Measurements from ENCODE around the gene CLDN11. TPM values are rescaled to one million over a fixed set of nuclear protein-coding genes. Genes with fewer than 3 reads are reported as not detected.

Gene CLDN11
- total RNA-seq, 2 donors from 2014 or later: 9.0 to 15.8 TPM

- no peak for DNase-seq (ENCODE audit: low spot score)
- Histone ChIP-seq H3K27me3 (no peaks in the 10 kb centered on the region), H3K4me1 (no peaks in the 10 kb centered on the region), H3K27ac (no peak overlapping the region), H3K9me3 (no peaks in the 10 kb centered on the region), H3K4me3 (no peak overlapping the region), H3K36me3 (no peaks in the 10 kb centered on the region)
- TF ChIP-seq, protein P1, sequence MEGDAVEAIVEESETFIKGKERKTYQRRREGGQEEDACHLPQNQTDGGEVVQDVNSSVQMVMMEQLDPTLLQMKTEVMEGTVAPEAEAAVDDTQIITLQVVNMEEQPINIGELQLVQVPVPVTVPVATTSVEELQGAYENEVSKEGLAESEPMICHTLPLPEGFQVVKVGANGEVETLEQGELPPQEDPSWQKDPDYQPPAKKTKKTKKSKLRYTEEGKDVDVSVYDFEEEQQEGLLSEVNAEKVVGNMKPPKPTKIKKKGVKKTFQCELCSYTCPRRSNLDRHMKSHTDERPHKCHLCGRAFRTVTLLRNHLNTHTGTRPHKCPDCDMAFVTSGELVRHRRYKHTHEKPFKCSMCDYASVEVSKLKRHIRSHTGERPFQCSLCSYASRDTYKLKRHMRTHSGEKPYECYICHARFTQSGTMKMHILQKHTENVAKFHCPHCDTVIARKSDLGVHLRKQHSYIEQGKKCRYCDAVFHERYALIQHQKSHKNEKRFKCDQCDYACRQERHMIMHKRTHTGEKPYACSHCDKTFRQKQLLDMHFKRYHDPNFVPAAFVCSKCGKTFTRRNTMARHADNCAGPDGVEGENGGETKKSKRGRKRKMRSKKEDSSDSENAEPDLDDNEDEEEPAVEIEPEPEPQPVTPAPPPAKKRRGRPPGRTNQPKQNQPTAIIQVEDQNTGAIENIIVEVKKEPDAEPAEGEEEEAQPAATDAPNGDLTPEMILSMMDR (IDR thresholded peaks at IDR 0.05): no peak
These were observed 29.9 kb downstream of the CLDN11 start for GRCh38 chr3:170448584-170448983.

- TF ChIP-seq, protein P1 (IDR thresholded peaks at IDR 0.05): no peak
- no peak for DNase-seq (ENCODE audit: low spot score)
These were observed 31.4 kb downstream of the CLDN11 start for GRCh38 chr3:170450039-170450438.

DNA sequence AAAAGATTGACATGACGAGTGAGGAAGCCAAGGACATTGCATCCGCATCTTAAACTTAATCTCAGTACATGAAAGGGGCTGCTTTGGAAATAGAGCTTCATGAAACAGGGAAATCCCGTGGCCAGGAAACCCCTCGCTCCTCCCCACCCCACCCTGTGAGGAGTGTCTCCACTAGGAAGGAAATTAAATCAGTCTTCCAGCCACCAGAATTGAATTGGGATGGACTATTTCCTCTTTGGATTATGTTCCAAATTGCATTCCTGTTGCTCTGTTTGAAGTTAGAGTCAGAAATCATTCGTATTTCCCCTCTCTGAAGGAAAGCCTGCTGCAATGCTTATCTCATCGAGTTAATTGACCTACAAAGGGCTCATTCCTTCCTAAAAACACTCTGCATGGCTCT, 35.8 kb downstream of the CLDN11 start:
- no peak for DNase-seq (ENCODE audit: low spot score)
- Histone ChIP-seq H3K27me3 (no peaks in the 10 kb centered on the region), H3K4me1 (no peaks in the 10 kb centered on the region), H3K36me3 (no peaks in the 10 kb centered on the region), H3K9me3 (no peaks in the 10 kb centered on the region), H3K27ac (no peak overlapping the region), H3K4me3 (no peak overlapping the region)
- TF ChIP-seq, protein P1 (IDR thresholded peaks at IDR 0.05): no peak

More at GRCh38 chr3:170450039-170450438, 31.4 kb downstream of the CLDN11 start:
- Histone ChIP-seq H3K4me3 (no peak overlapping the region), H3K4me1 (no peaks in the 10 kb centered on the region), H3K36me3 (no peaks in the 10 kb centered on the region), H3K27me3 (no peaks in the 10 kb centered on the region), H3K27ac (no peak overlapping the region), H3K9me3 (no peaks in the 10 kb centered on the region)

GRCh38 chr3:170458285-170458684, 39.6 kb downstream of the CLDN11 start:
- TF ChIP-seq, protein P1 (IDR thresholded peaks at IDR 0.05): no peak
- Histone ChIP-seq H3K4me1 (no peaks in the 10 kb centered on the region), H3K4me3 (no peak overlapping the region), H3K36me3 (no peaks in the 10 kb centered on the region), H3K9me3 (no peaks in the 10 kb centered on the region), H3K27ac (no peak overlapping the region), H3K27me3 (no peaks in the 10 kb centered on the region)
- no peak for DNase-seq (ENCODE audit: low spot score)

DNA sequence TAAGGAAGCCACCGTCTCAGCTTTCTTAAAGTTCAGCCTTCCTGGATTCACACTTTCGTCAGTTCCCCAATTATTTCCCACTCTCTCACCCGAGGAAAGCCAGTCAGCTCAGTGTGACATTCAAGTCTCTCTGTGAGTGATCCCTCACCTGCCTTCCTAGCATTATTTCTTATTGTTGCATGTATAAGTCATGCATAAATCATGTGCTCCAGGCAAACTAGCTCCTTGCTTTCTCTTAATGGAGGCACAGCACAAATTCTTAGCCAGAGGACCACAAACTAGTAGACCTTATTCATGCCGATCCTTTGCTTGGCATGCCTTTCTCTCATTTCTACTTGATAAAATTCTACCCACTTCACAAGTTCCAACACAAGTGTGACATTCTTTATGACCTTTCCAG, 44.3 kb downstream of the CLDN11 start:
- no peak overlapping the region for H3K4me3 ChIP-seq
- no peaks in the 10 kb centered on the region for H3K4me1 ChIP-seq
- no peak for DNase-seq (ENCODE audit: low spot score)
- H3K9me3 ChIP-seq: no peaks in the 10 kb centered on the region
- TF ChIP-seq, protein P1 (IDR thresholded peaks at IDR 0.05): no peak
- no peak overlapping the region for H3K27ac ChIP-seq
- no peaks in the 10 kb centered on the region for H3K27me3 ChIP-seq
- no peaks in the 10 kb centered on the region for H3K36me3 ChIP-seq

DNA sequence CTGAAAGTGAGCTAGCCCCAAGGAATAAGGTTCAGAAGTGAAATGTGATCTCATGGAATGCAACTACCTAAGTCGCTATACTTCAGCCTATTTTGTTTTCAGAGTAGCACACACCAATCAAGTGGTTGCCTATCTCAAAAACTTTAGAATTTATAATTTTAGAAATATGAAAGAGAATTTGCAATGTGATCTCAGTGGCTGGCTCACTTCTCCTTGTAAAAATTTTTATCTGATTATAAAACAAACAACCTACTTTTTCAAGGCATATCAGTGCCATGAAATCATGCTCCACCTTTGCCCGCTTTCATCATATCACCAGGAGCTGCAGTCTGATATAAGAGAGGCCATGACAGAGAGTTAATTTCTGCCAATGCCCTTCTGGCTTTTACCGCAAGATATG, 47.3 kb downstream of the CLDN11 start:
- TF ChIP-seq, protein P1 (IDR thresholded peaks at IDR 0.05): no peak
- Histone ChIP-seq H3K27ac (no peak overlapping the region), H3K9me3 (no peaks in the 10 kb centered on the region), H3K4me3 (no peak overlapping the region), H3K27me3 (no peaks in the 10 kb centered on the region), H3K4me1 (no peaks in the 10 kb centered on the region), H3K36me3 (no peaks in the 10 kb centered on the region)
- no peak for DNase-seq (ENCODE audit: low spot score)
